ENCODE results near the gene GRIA2.

Gene GRIA2

DNA sequence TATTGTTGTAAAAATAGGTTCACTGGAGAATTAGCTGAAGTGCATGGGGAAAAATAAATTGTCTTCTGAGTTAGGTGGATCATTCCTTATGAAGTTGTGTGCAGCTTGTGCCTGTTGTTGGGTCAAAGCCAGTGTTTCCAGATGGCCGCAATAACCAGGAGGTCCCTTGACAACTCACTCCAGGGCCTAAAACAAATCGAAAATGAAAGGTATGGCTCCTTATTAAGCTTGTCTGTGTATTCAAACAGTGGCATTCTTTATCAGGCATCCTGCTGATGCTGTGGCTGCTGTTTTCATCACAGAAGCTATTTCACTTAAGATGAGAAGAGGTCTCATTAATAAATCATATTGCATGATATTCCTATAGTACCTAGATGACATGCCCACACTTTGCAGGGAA lies 80.2 kb downstream of the GRIA2 start:
- TF ChIP-seq, protein P1, sequence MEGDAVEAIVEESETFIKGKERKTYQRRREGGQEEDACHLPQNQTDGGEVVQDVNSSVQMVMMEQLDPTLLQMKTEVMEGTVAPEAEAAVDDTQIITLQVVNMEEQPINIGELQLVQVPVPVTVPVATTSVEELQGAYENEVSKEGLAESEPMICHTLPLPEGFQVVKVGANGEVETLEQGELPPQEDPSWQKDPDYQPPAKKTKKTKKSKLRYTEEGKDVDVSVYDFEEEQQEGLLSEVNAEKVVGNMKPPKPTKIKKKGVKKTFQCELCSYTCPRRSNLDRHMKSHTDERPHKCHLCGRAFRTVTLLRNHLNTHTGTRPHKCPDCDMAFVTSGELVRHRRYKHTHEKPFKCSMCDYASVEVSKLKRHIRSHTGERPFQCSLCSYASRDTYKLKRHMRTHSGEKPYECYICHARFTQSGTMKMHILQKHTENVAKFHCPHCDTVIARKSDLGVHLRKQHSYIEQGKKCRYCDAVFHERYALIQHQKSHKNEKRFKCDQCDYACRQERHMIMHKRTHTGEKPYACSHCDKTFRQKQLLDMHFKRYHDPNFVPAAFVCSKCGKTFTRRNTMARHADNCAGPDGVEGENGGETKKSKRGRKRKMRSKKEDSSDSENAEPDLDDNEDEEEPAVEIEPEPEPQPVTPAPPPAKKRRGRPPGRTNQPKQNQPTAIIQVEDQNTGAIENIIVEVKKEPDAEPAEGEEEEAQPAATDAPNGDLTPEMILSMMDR (IDR thresholded peaks at IDR 0.05): no peak
- H3K27ac ChIP-seq: no peak overlapping the region
- no peak overlapping the region for H2AFZ ChIP-seq
- H3K4me3 ChIP-seq (ENCODE audit: low read depth, low read length): no peak overlapping the region
- no peaks in the 10 kb centered on the region for H3K79me2 ChIP-seq
- H3K4me1 ChIP-seq: no peaks in the 10 kb centered on the region
- no peaks in the 10 kb centered on the region for H3K9me3 ChIP-seq (ENCODE audit: control insufficient read depth, low read length)
- no peaks in the 10 kb centered on the region for H3K36me3 ChIP-seq (ENCODE audit: control insufficient read depth, insufficient read depth, low read length)
- H3K9ac ChIP-seq: no peak overlapping the region
- H3K27me3 ChIP-seq (ENCODE audit: control insufficient read depth, insufficient read depth, low read length): no peaks in the 10 kb centered on the region
- no peak overlapping the region for H3K4me2 ChIP-seq (ENCODE audit: low read length)

DNA sequence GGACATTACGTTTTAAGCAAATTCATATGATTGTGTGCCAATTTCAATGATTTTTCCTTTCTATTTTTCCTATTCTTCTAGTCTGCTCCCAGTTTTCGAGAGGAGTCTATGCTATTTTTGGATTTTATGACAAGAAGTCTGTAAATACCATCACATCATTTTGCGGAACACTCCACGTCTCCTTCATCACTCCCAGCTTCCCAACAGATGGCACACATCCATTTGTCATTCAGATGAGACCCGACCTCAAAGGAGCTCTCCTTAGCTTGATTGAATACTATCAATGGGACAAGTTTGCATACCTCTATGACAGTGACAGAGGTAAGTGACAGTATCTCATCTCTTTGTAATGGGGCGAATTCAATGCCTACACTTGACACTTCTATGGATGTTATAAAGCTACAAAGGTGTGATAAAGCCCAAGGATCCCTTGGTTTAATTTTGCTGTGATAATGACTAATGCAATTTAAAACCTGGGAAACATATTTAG lies 83.0 kb downstream of the GRIA2 start:
- Histone ChIP-seq H3K36me3 (ENCODE audit: control insufficient read depth, insufficient read depth, low read length) (no peaks in the 10 kb centered on the region), H3K27me3 (ENCODE audit: control insufficient read depth, insufficient read depth, low read length) (no peaks in the 10 kb centered on the region), H3K27ac (no peak overlapping the region), H3K9ac (no peak overlapping the region), H3K9me3 (ENCODE audit: control insufficient read depth, low read length) (no peaks in the 10 kb centered on the region), H3K4me1 (no peaks in the 10 kb centered on the region), H3K4me3 (ENCODE audit: low read depth, low read length) (no peak overlapping the region), H3K4me2 (ENCODE audit: low read length) (no peak overlapping the region), H3K79me2 (no peaks in the 10 kb centered on the region), H2AFZ (no peak overlapping the region)
- TF ChIP-seq, protein P1 (IDR thresholded peaks at IDR 0.05): no peak

DNA sequence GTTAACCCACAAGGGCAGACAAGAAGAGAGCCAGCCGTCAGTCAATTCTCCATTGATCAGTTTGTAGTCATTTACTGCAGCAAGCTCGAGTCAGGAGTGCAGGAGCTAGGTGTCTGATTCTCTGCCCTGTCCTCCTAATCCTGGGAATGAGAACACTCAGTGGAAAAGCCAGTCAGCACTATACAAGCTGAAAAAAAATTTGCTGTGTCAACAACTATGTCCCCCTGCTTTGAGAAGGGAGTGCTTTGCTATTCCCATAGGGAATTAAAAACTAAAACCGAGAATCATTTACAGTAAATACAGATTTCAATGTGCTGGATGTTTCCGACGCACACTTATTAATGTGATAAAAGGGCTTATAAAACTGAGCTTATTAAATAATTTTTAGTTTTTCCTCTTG lies 84.2 kb downstream of the GRIA2 start:
- Histone ChIP-seq H3K36me3 (ENCODE audit: control insufficient read depth, insufficient read depth, low read length) (no peaks in the 10 kb centered on the region), H2AFZ (no peak overlapping the region), H3K79me2 (no peaks in the 10 kb centered on the region), H3K4me3 (ENCODE audit: low read depth, low read length) (no peak overlapping the region), H3K4me1 (no peaks in the 10 kb centered on the region), H3K27me3 (ENCODE audit: control insufficient read depth, insufficient read depth, low read length) (no peaks in the 10 kb centered on the region), H3K9ac (no peak overlapping the region), H3K4me2 (ENCODE audit: low read length) (no peak overlapping the region), H3K27ac (no peak overlapping the region), H3K9me3 (ENCODE audit: control insufficient read depth, low read length) (no peaks in the 10 kb centered on the region)
- TF ChIP-seq, protein P1 (IDR thresholded peaks at IDR 0.05): no peak

DNA sequence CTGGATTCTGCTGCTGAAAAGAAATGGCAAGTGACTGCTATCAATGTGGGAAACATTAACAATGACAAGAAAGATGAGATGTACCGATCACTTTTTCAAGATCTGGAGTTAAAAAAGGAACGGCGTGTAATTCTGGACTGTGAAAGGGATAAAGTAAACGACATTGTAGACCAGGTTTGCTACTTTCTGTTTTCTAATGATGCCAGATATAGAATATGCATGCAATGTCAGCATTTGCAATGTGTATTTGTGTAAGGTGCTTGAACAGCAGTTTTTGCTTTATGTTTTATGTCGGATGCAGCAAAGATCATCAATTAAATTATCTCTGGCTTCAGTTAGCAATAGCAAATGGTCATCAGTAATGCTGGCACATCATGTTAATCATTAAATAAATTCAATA lies 92.2 kb downstream of the GRIA2 start:
- no peak overlapping the region for H2AFZ ChIP-seq
- no peak overlapping the region for H3K27ac ChIP-seq
- no peaks in the 10 kb centered on the region for H3K79me2 ChIP-seq
- H3K27me3 ChIP-seq (ENCODE audit: control insufficient read depth, insufficient read depth, low read length): no peaks in the 10 kb centered on the region
- H3K4me3 ChIP-seq (ENCODE audit: low read depth, low read length): no peak overlapping the region
- no peaks in the 10 kb centered on the region for H3K9me3 ChIP-seq (ENCODE audit: control insufficient read depth, low read length)
- H3K36me3 ChIP-seq (ENCODE audit: control insufficient read depth, insufficient read depth, low read length): no peaks in the 10 kb centered on the region
- TF ChIP-seq, protein P1 (IDR thresholded peaks at IDR 0.05): no peak
- no peaks in the 10 kb centered on the region for H3K4me1 ChIP-seq
- H3K4me2 ChIP-seq (ENCODE audit: low read length): no peak overlapping the region
- no peak overlapping the region for H3K9ac ChIP-seq

DNA sequence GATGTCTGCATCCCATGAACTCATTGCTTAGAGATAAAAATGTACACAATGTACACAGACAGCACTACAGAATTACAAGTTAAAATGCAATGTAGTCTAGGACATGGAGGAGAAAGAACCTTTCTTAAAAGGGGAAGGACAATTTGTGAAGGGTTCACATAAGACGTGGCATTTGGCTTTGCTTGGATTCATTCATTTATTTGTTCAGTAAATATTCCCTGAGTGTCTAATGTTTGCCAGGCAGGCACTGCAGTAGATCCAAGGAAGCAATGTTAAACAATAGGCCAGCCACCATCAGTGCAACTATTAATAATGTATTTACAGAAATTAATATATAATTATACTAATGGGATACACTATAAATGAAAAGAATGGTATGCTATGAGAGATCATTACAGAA lies 94.4 kb downstream of the GRIA2 start:
- Histone ChIP-seq H3K27me3 (ENCODE audit: control insufficient read depth, insufficient read depth, low read length) (no peaks in the 10 kb centered on the region), H3K4me2 (ENCODE audit: low read length) (no peak overlapping the region), H3K27ac (no peak overlapping the region), H2AFZ (no peak overlapping the region), H3K79me2 (no peaks in the 10 kb centered on the region), H3K4me3 (ENCODE audit: low read depth, low read length) (no peak overlapping the region), H3K4me1 (no peaks in the 10 kb centered on the region), H3K36me3 (ENCODE audit: control insufficient read depth, insufficient read depth, low read length) (no peaks in the 10 kb centered on the region), H3K9me3 (ENCODE audit: control insufficient read depth, low read length) (no peaks in the 10 kb centered on the region), H3K9ac (no peak overlapping the region)
- TF ChIP-seq, protein P1 (IDR thresholded peaks at IDR 0.05): no peak

Measured in parathyroid adenoma (tissue), 2 donors.